Measurements from ENCODE around the gene ZMYND19. TPM values are rescaled to one million over a fixed set of nuclear protein-coding genes. Genes with fewer than 3 reads are reported as not detected.
"Not testable (repeated sequence)": the region's sequence is repeated elsewhere in the genome, so short reads cannot be mapped to it uniquely, and the experiment has no call there.

Gene ZMYND19
- total RNA-seq, 1 experiment from 2014 or later: 32.4 TPM

- peaks cover 21% of the 10 kb centered on the region for H3K4me1 ChIP-seq (replicated peaks)
- H3K27ac ChIP-seq: no peak overlapping the region
- H3K27me3 ChIP-seq (replicated peaks): no peaks in the 10 kb centered on the region
- H3K4me3 ChIP-seq: no peak overlapping the region
- DNase-seq (ENCODE audit: low read depth in 1 of 2, low spot score in 2 of 2): no peak
- peaks cover 7% of the 10 kb centered on the region for H3K9me3 ChIP-seq (replicated peaks)
- H3K36me3 ChIP-seq: peaks cover 5% of the 10 kb centered on the region
Measured at GRCh38 chr9:137607141-137607857, 17.0 kb upstream of the ZMYND19 start.

- peaks cover 7% of the 10 kb centered on the region for H3K9me3 ChIP-seq (replicated peaks)
- H3K4me3 ChIP-seq: no peak overlapping the region
- no peak overlapping the region for H3K27ac ChIP-seq
- DNase-seq (ENCODE audit: low read depth in 1 of 2, low spot score in 2 of 2): no peak
- peaks cover 5% of the 10 kb centered on the region for H3K36me3 ChIP-seq
- H3K27me3 ChIP-seq (replicated peaks): no peaks in the 10 kb centered on the region
- peaks cover 15% of the 10 kb centered on the region for H3K4me1 ChIP-seq (replicated peaks)
Measured at GRCh38 chr9:137606734-137607138, 16.4 kb upstream of the ZMYND19 start.

- Histone ChIP-seq H3K4me3 (peak overlapping the region; percentile 91), H3K36me3 (peaks cover 5% of the 10 kb centered on the region), H3K4me1 (replicated peaks) (peaks cover 10% of the 10 kb centered on the region), H3K27me3 (replicated peaks) (no peaks in the 10 kb centered on the region), H3K9me3 (replicated peaks) (peaks cover 7% of the 10 kb centered on the region), H3K27ac (no peak overlapping the region)
- DNase-seq (ENCODE audit: low read depth in 1 of 2, low spot score in 2 of 2): no peak
Measured at GRCh38 chr9:137606005-137606621, 15.8 kb upstream of the ZMYND19 start.

GRCh38 chr9:137605121-137606004 is 15.1 kb upstream of the ZMYND19 start, which contains the start of gene ARRDC1:
Gene ARRDC1, plus strand, starts transcription at chr9:137605686. Its CDS starts 32 bp downstream, at chr9:137605718.
- DNase-seq (ENCODE audit: low read depth in 1 of 2, low spot score in 2 of 2): peak; percentile 44 to 93
- H3K9me3 ChIP-seq (replicated peaks): peaks cover 7% of the 10 kb centered on the region
- peak within 1 kb of the TSS; percentile 91 for H3K4me3 ChIP-seq
- peaks cover 5% of the 10 kb centered on the region for H3K36me3 ChIP-seq
- no peak within 1 kb of the TSS for H3K27ac ChIP-seq
- peaks cover 10% of the 10 kb centered on the region for H3K4me1 ChIP-seq (replicated peaks)
- no peaks in the 10 kb centered on the region for H3K27me3 ChIP-seq (replicated peaks)

- Histone ChIP-seq H3K4me1 (replicated peaks) (peaks cover 10% of the 10 kb centered on the region), H3K9me3 (replicated peaks) (peaks cover 7% of the 10 kb centered on the region), H3K27me3 (replicated peaks) (no peaks in the 10 kb centered on the region), H3K36me3 (peaks cover 5% of the 10 kb centered on the region), H3K27ac (no peak overlapping the region), H3K4me3 (no peak overlapping the region)
- no peak for DNase-seq (ENCODE audit: low read depth in 1 of 2, low spot score in 2 of 2)
Measured at GRCh38 chr9:137604345-137605086, 14.2 kb upstream of the ZMYND19 start.

- Histone ChIP-seq H3K27me3 (replicated peaks) (no peaks in the 10 kb centered on the region), H3K4me3 (no peak overlapping the region), H3K4me1 (replicated peaks) (peaks cover 10% of the 10 kb centered on the region), H3K36me3 (peaks cover 5% of the 10 kb centered on the region), H3K9me3 (replicated peaks) (peaks cover 7% of the 10 kb centered on the region), H3K27ac (no peak overlapping the region)
- no peak for DNase-seq (ENCODE audit: low read depth in 1 of 2, low spot score in 2 of 2)
Measured at GRCh38 chr9:137603879-137604278, 13.6 kb upstream of the ZMYND19 start.

GRCh38 chr9:137602661-137603060 is 12.3 kb upstream of the ZMYND19 start:
- DNase-seq (ENCODE audit: low read depth in 1 of 2, low spot score in 2 of 2): no peak
- Histone ChIP-seq H3K4me3 (no peak overlapping the region), H3K9me3 (replicated peaks) (peaks cover 7% of the 10 kb centered on the region), H3K4me1 (replicated peaks) (peaks cover 10% of the 10 kb centered on the region), H3K36me3 (peaks cover 5% of the 10 kb centered on the region), H3K27me3 (replicated peaks) (no peaks in the 10 kb centered on the region), H3K27ac (no peak overlapping the region)

- Histone ChIP-seq H3K9me3 (replicated peaks) (no peaks in the 10 kb centered on the region), H3K27ac (no peak overlapping the region), H3K4me1 (replicated peaks) (no peaks in the 10 kb centered on the region), H3K36me3 (no peaks in the 10 kb centered on the region), H3K4me3 (no peak overlapping the region), H3K27me3 (replicated peaks) (no peaks in the 10 kb centered on the region)
- no peak for DNase-seq (ENCODE audit: low read depth in 1 of 2, low spot score in 2 of 2)
Measured at GRCh38 chr9:137598943-137599342, 8.6 kb upstream of the ZMYND19 start.

GRCh38 chr9:137596577-137596976 is 6.3 kb upstream of the ZMYND19 start:
- H3K9me3 ChIP-seq (replicated peaks); H3K27ac ChIP-seq; H3K36me3 ChIP-seq; H3K4me1 ChIP-seq (replicated peaks); H3K27me3 ChIP-seq (replicated peaks); H3K4me3 ChIP-seq; DNase-seq (ENCODE audit: low read depth in 1 of 2, low spot score in 2 of 2): not testable (repeated sequence)

- Histone ChIP-seq H3K9me3 (replicated peaks) (no peaks in the 10 kb centered on the region), H3K27ac (no peak overlapping the region), H3K4me1 (replicated peaks) (peaks cover 15% of the 10 kb centered on the region), H3K36me3 (peaks cover 17% of the 10 kb centered on the region), H3K27me3 (replicated peaks) (no peaks in the 10 kb centered on the region), H3K4me3 (no peak overlapping the region)
- no peak for DNase-seq (ENCODE audit: low read depth in 1 of 2, low spot score in 2 of 2)
Measured at GRCh38 chr9:137593176-137593575, 2.9 kb upstream of the ZMYND19 start.

GRCh38 chr9:137592767-137593166 is 2.5 kb upstream of the ZMYND19 start:
- Histone ChIP-seq H3K4me1 (replicated peaks) (peaks cover 15% of the 10 kb centered on the region), H3K9me3 (replicated peaks) (no peaks in the 10 kb centered on the region), H3K27me3 (replicated peaks) (no peaks in the 10 kb centered on the region), H3K4me3 (no peak overlapping the region), H3K27ac (no peak overlapping the region), H3K36me3 (peaks cover 21% of the 10 kb centered on the region)
- DNase-seq (ENCODE audit: low read depth in 1 of 2, low spot score in 2 of 2): no peak

- peaks cover 15% of the 10 kb centered on the region for H3K4me1 ChIP-seq (replicated peaks)
- peaks cover 40% of the 10 kb centered on the region for H3K36me3 ChIP-seq
- peak overlapping the region; percentile 83 for H3K4me3 ChIP-seq
- no peak for DNase-seq (ENCODE audit: low read depth in 1 of 2, low spot score in 2 of 2)
- no peaks in the 10 kb centered on the region for H3K27me3 ChIP-seq (replicated peaks)
- H3K27ac ChIP-seq: no peak overlapping the region
- H3K9me3 ChIP-seq (replicated peaks): no peaks in the 10 kb centered on the region
Measured at GRCh38 chr9:137590123-137590468, 216 bp downstream of the ZMYND19 start.

GRCh38 chr9:137589441-137590122 is 730 bp downstream of the ZMYND19 start:
- Histone ChIP-seq H3K4me3 (peak overlapping the region; percentile 83), H3K36me3 (peaks cover 43% of the 10 kb centered on the region), H3K4me1 (replicated peaks) (peaks cover 15% of the 10 kb centered on the region), H3K9me3 (replicated peaks) (no peaks in the 10 kb centered on the region), H3K27me3 (replicated peaks) (no peaks in the 10 kb centered on the region), H3K27ac (no peak overlapping the region)
- peak in 1 of 2 experiments; percentile 33 for DNase-seq (ENCODE audit: low read depth in 1 of 2, low spot score in 2 of 2)
